Endothelial cell of umbilical vein (primary cell): Measurements from ENCODE around the gene BCS1L. TPM values are rescaled to one million over a fixed set of nuclear protein-coding genes. Genes with fewer than 3 reads are reported as not detected.

Source experiments
- BruUV-seq: library from RNA; stranded (reverse); fragments of 400-500 nt; replicated peaks from 2 replicates; lab custom pipeline; 2021; lab: Mats Ljungman, UMichigan
- CTCF ChIA-PET: fragments of 300-600, 350-600 bp; sonication (Branson Sonifier 250); formaldehyde crosslinking; loops from one replicate; lab custom pipeline; 2021; ENCODE audit warnings: antibody characterized with exemption, inconsistent platforms; lab: Charles Lee
- POLR2A ChIA-PET: fragments of 300-600, 350-600 bp; sonication (Branson Sonifier 250); formaldehyde crosslinking; loops from one replicate; lab custom pipeline; 2021; ENCODE audit warnings: antibody characterized with exemption, inconsistent platforms; lab: Charles Lee
- DNase-seq: peaks from one replicate; pipeline ENCODE4 v3.0.0-alpha.2; 2011; ENCODE audit warnings: low read depth, low spot score
- FAIRE-seq: peaks from 2 replicates; lab custom pipeline; 2011; peaks lifted over from hg19 to GRCh38; lab: Jason Lieb, UNC
- H2AFZ ChIP-seq: 2 replicates; pipeline ENCODE4 v1.6.0; 2012; ENCODE audit warnings: low read depth, low read length, control low read depth, inconsistent platforms
- H3K27ac ChIP-seq: 2 replicates; pipeline ENCODE4 v1.5.1; 2011; ENCODE audit warnings: low read depth, mild to moderate bottlenecking, control low read depth, low read length, moderate library complexity; ENCODE audit not compliant: insufficient read depth
- H3K27me3 ChIP-seq, 2 experiments: 2 replicates each; pipeline versions ENCODE4 v1.6.0 to v1.6.1; 2011; ENCODE audit warnings: low read length in 2 of 2, mixed read lengths in 1 of 2; ENCODE audit not compliant: control insufficient read depth in 2 of 2, insufficient read depth in 2 of 2
- H3K36me3 ChIP-seq, 2 experiments: 2 replicates in 1 of 2; 3 replicates in 1 of 2; pipeline ENCODE4 v1.5.1; 2011; ENCODE audit warnings: low read length in 2 of 2, mild to moderate bottlenecking in 1 of 2, moderate library complexity in 1 of 2; ENCODE audit not compliant: control insufficient read depth in 2 of 2, insufficient read depth in 2 of 2; ENCODE audit errors: extremely low read depth in 1 of 2
- H3K4me1 ChIP-seq: 3 replicates; pipeline ENCODE4 v1.5.1; 2011; ENCODE audit warnings: mild to moderate bottlenecking, low read length; ENCODE audit not compliant: control insufficient read depth, insufficient read depth; ENCODE audit errors: extremely low read depth
- H3K4me2 ChIP-seq: 2 replicates; pipeline ENCODE4 v1.6.1; 2011; ENCODE audit warnings: low read length, control low read depth, mixed read lengths; ENCODE audit not compliant: insufficient read depth
- H3K4me3 ChIP-seq, 3 experiments: fragments of 200-600 bp in 1 of 3; sonication (generic), shearing (Covaris generic) in 1 of 3; replicated peaks in 1 of 3; 2 replicates each; pipeline ENCODE4 v1.5.1; 2011 to 2016; ENCODE audit warnings: control low read depth in 3 of 3, low read length in 3 of 3, mild to moderate bottlenecking in 2 of 3, inconsistent platforms in 1 of 3, low read depth in 1 of 3, moderate library complexity in 1 of 3; ENCODE audit not compliant: insufficient read depth in 1 of 3
- H3K79me2 ChIP-seq: 2 replicates; pipeline ENCODE4 v1.6.0; 2012; ENCODE audit warnings: low read length, inconsistent platforms; ENCODE audit not compliant: control insufficient read depth, insufficient read depth
- H3K9ac ChIP-seq: replicated peaks from 2 replicates; pipeline ENCODE3; 2011; ENCODE audit warnings: low read length, control low read depth; ENCODE audit not compliant: insufficient read depth; ENCODE audit errors: extremely low read depth
- H3K9me1 ChIP-seq: replicated peaks from 3 replicates; pipeline ENCODE4 v1.6.0; 2011; ENCODE audit warnings: mild to moderate bottlenecking, low read length; ENCODE audit not compliant: control insufficient read depth, insufficient read depth; ENCODE audit errors: extremely low read depth
- H3K9me3 ChIP-seq: replicated peaks from 2 replicates; pipeline ENCODE4 v1.5.1; 2012; ENCODE audit warnings: low read length, inconsistent platforms; ENCODE audit not compliant: control insufficient read depth, insufficient read depth
- H4K20me1 ChIP-seq: replicated peaks from 2 replicates; pipeline ENCODE3; 2011; ENCODE audit warnings: mild to moderate bottlenecking, low read length; ENCODE audit not compliant: control insufficient read depth, insufficient read depth; ENCODE audit errors: extremely low read depth
- CTCF ChIP-seq, 2 donors: IDR thresholded peaks; 1 replicate in 1 of 2; 2 replicates in 1 of 2; pipeline ENCODE4 v1.5.1; 2011; ENCODE audit warnings: low read length in 2 of 2, mild to moderate bottlenecking in 2 of 2, moderate library complexity in 2 of 2, control low read depth in 1 of 2, inconsistent platforms in 1 of 2, low read depth in 1 of 2; ENCODE audit not compliant: insufficient read depth in 1 of 2; ENCODE audit errors: extremely low read depth in 1 of 2
- EZH2 ChIP-seq: IDR thresholded peaks from 2 replicates; pipeline ENCODE4 v1.6.1; 2012; ENCODE audit warnings: borderline replicate concordance, low read depth, mild to moderate bottlenecking, moderate library complexity, low read length, inconsistent platforms; ENCODE audit not compliant: severe bottlenecking
- FOS ChIP-seq: IDR thresholded peaks from 2 replicates; pipeline ENCODE4 v1.6.1; 2011; ENCODE audit warnings: mild to moderate bottlenecking, low read length, moderate library complexity, borderline replicate concordance; ENCODE audit not compliant: insufficient read depth
- GATA2 ChIP-seq: IDR thresholded peaks from 2 replicates; pipeline ENCODE4 v1.7.0; 2011; ENCODE audit warnings: low read depth, mild to moderate bottlenecking, moderate library complexity, mixed read lengths, low read length; ENCODE audit not compliant: insufficient read length, insufficient read depth
- JUN ChIP-seq: IDR thresholded peaks from 2 replicates; pipeline ENCODE4 v1.6.1; 2011; ENCODE audit warnings: borderline replicate concordance, low read depth; ENCODE audit not compliant: insufficient read length, insufficient read depth
- MAX ChIP-seq: IDR thresholded peaks from 2 replicates; pipeline ENCODE4 v1.6.1; 2011; ENCODE audit not compliant: insufficient read depth, insufficient read length
- MYC ChIP-seq: IDR thresholded peaks from one replicate; pipeline ENCODE4 v1.6.1; 2011; ENCODE audit warnings: mild to moderate bottlenecking, low read depth, low read length
- POLR2A ChIP-seq: IDR thresholded peaks from 2 replicates; pipeline ENCODE4 v1.6.1; 2012; ENCODE audit warnings: low read depth, mild to moderate bottlenecking, control low read depth, low read length
- POLR2AphosphoS5 ChIP-seq: IDR thresholded peaks from 2 replicates; pipeline ENCODE4 v1.6.1; 2012; ENCODE audit warnings: low read depth, mild to moderate bottlenecking, control low read depth, low read length, moderate library complexity; ENCODE audit not compliant: insufficient read depth
- dilution Hi-C: fragments of 300-500 bp; cut with MboI; formaldehyde crosslinking; loops from one replicate; pipeline ENCODE4 v1.15.0; 2019; ENCODE audit warnings: low sequenced_read_pairs; ENCODE audit not compliant: extremely low pct_ligation_motif_present
- intact Hi-C: fragments of 100-400 bp; cut with micrococcal nuclease; formaldehyde crosslinking; loops from one replicate; pipeline ENCODE4 v1.10.0; 2022
- polyA plus RNA-seq, 4 experiments: library from polyadenylated mRNA; depleted of rRNA in 3 of 4; stranded (reverse) in 3 of 4; unstranded in 1 of 4; fragments of >200 nt; gene quantifications; 2 replicates each; pipeline versions ENCODE4 v1.2.1 to v1.2.3, GENCODE V29; 2011 to 2012; ENCODE audit warnings: missing spikeins in 1 of 4
- total RNA-seq: library from RNA; stranded (reverse); gene quantifications from 2 replicates; pipeline ENCODE4 v1.2.3, GENCODE V29; 2021

Gene BCS1L
- total and polyA plus RNA-seq, 2 donors (not counting 3 experiments of a cell fraction or from before 2014, with no cell fraction given): 57.4 to 70.3 TPM

GRCh38 chr2:218664653-218665052, 5.2 kb downstream of the BCS1L start:
- Histone ChIP-seq H3K4me1 (peaks cover 9% of the 10 kb centered on the region), H3K36me3 (peaks cover 33 to 44% of the 10 kb centered on the region in 2 experiments), H3K27ac (no peak overlapping the region), H3K79me2 (peaks cover 12% of the 10 kb centered on the region), H3K4me2 (no peak overlapping the region), H3K9ac (no peak overlapping the region), H3K9me1 (no peaks in the 10 kb centered on the region), H2AFZ (no peak overlapping the region), H3K4me3 (no peak overlapping the region), H3K27me3 (no peaks in the 10 kb centered on the region), H4K20me1 (no peaks in the 10 kb centered on the region), H3K9me3 (no peaks in the 10 kb centered on the region)
- intact Hi-C loops (no loop called here), dilution Hi-C loops (no loop called here)
- POLR2A ChIA-PET: no interaction called here
- CTCF ChIA-PET: interaction anchor here (0.8 kb wide), 1 partner anchor 183 kb away, joined by 4 read pairs; no protein-coding TSS in a partner anchor
- no TSS peak for BruUV-seq
- FAIRE-seq (no peak), DNase-seq (no peak)
- TF ChIP-seq EZH2 (no peak), CTCF (IDR thresholded peaks at IDR 0.05; ENCODE audit: extremely low read depth in 1 of 2, insufficient read depth in 1 of 2, low read depth in 1 of 2, low read length in 2 of 2) (no peak), POLR2A (no peak), GATA2 (no peak), MAX (no peak), JUN (no peak), POLR2AphosphoS5 (no peak), FOS (no peak), MYC (no peak)
